NCI-H2196 (cell line): ENCODE results near the gene BRAF.
"Not testable (repeated sequence)": the region's sequence is repeated elsewhere in the genome, so short reads cannot be mapped to it uniquely, and the experiment has no call there.

Source experiments
- DNase-seq: peaks from one replicate; lab custom pipeline; 2025; ENCODE audit not compliant: unreplicated experiment; lab: John Stamatoyannopoulos, UW

Gene BRAF

DNA sequence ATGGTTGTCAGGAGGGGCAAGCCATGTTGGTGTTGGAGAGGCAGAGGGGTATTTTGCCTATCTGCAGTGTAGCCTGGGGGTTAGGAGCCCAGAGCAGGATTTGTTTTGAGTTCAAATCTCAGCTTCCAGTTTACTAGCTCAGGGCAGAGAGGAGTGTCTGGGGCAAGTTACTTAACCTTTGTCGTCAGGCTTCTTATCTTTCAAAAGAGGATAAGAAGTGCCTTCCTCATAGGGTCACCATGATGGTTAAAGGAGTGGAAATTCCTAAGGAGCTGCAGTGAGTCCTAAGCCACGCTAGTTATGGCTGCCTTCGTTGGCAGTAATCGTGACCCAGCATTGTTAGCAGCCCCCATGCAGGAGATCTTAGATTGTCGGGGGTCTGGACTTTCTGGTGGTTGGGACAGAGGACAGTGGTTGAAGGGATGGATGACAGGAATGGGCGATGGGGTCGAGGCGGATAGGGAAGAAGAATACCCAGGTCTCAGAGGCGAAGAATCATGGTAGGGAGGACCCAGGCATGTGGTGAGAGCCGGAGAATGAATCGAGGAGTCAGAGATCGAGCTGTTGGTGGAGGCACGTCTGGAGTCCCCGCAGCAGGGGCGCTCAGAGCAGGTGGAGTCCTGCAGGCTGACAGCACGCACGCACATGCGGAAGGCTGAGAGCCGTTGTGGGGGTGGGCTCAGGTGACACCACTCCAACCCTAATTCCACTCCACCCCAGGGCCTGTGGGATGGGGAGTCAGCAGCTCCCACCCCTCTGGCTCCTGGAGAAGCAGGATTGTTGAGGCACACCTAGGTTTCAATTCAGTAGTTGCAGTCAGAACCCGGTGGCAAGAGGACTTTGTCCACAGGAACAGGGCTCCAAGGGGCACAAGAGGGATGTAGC lies 240.4 kb downstream of the BRAF start:
- DNase-seq, result no peak

DNA sequence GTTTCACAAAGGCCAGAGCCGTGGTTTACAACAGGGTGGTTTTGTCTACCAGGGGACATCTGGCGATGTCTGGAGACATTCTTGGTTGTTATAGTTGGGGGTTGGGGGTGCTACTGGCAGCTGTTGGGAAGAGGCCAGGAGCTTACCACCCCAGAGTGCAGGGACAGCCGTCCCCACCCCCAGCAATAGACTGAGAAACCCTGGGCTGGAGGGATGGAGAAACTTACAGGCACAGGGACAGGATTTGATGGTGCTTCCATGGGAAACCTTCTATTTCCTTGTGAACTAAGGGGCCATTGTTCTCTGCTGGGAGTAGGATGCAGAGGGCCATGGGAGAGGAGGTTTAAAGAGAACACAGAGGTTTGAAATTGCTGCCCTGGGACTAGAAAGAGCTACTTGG lies 241.1 kb downstream of the BRAF start:
- no peak for DNase-seq

DNA sequence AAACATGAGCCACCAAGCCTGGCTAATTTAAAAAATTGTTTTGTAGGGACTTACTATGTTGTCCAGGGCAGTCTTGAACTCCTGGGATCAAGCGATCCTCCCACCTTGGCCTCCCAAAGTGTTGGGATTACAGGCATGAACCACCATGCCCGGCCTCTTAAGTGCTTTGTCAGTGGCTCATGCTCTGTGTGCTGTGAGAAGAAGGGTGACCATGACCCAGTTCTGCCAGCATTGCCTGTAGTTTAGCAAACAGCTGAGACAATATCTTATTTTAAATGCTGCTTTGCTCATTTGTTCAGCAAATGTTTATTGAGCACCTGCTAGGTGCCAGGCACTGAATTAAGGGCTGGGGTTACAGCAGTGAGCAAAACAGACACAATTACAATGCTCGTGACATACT lies 243.0 kb downstream of the BRAF start:
- DNase-seq, result no peak

DNA sequence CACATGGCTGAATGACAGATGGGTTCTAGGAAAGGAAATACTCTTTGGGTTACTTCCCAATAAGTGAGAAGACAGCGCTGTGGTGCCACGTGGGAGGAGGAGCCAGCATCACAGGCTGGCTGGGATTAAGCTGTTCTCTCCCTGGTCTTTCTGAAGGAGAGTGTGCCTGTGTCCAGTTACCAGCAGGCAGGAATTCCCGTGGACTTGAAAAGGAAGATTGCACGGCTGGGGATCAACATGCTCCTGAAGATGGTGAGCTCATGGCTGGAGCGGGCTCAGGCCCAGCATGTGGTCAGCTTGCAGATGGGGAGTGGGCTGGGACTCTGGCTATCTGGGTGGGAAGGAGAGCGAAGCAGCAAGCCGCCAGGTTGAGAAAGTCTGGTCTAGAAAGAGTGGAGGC lies 243.8 kb downstream of the BRAF start:
- DNase-seq, result no peak

DNA sequence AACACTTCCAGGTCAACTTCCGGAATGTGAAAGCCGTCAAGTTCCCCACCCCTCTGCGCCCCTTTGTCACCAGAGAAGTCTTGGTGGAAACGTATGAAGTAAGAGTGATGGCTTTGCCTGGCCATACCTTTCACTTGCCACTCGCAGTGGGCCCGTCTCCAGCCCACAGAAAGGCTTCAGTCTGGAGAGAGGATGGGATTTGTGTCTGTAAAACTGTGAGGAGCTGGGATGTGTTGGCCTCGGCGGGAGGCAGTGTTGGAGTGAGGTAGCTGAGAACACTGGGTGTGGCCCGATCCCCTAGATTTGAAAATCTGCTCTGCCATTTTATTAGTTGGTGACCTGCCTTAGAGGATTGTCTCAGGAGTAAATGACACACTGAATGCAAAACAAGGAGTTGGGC lies 245.5 kb downstream of the BRAF start:
- DNase-seq, result no peak

DNA sequence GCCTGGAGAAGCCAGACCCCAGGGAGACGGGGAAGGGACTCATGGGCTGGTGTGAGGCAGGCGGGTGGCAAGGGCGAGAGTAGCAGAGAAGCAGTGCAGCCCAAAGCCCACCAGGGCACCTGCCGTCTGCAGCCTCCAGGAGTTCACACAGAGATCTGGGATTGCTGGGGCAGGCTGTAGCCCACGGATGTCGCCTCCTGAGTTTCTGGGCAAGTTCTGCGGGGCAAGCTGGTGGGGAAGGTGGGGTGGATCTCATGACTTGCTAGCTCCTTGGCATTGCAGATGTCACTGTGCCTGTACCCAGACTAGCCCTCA lies 246.0 kb downstream of the BRAF start:
- DNase-seq, result no peak

DNA sequence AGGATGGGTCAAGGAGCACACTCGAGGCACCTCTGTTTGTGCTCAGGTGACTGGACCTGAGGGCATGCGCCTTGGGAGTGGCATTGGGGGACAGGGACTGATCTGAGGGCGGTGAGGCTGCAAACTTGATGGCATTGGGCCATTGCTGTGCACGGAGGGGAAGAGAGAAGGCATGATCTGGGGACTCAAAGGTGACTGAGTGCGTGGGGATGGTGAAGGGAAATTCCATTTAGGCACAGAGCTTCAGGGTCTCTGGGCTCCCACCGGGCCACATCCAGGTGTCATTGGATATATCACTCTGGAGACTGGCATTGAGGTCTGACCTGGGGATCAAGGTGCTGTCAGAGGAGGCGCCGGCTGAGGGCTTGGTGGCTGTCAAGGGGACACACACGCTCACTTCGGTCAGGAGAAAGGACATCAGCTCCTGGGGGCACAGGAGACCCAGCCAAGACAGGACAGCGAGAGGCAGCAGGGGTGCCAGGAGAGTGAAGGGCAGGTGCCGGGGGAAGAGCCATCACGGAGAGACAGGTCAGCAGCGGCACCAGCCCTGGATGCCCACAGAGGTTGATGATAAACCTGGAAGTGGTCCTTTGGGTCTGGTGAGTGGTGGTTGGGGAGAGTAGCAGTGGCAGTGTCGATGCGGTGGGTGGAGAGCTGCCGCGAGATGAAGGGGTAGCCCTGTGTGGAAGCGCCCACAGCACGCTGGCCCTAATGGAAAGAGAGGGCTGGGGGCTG lies 246.5 kb downstream of the BRAF start:
- DNase-seq, result no peak

DNA sequence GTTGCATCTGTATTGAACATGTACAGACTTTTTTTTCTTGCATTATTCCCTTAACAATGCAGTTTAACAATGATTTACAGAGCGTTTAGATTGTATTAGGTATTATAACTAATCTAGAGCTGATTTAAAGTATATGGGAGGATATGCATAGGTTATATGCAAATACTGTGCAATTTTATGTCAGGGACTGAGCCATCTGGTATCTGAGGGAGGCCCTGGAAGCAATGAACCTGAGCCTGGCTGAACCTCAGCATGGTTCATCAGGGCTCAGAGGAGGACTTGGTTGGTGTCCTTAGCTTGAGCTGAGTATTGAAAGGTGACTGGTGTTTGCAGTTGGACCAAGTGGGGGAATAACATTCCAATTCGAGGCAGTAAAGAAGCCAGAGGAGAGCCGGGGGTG lies 247.2 kb downstream of the BRAF start:
- DNase-seq, result no peak

DNA sequence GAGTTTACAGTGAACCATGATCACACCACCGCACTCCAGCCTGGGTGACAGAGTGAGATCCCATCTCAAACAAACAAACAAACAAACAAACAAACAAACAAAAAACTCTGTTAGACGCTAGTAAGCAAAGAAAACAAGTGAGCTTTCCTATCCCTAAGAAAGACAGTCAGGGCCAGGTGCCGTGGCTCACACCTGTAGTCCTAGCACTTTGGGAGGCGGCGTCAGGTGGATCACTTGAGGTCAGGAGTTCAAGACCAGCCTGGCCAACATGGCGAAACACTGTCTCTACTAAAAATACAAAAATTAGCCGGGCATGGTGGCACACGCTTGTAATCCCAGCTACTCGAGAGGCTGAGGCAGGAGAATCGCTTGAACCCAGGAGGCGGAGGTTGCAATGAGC lies 247.8 kb downstream of the BRAF start:
- DNase-seq, result not testable (repeated sequence)

DNA sequence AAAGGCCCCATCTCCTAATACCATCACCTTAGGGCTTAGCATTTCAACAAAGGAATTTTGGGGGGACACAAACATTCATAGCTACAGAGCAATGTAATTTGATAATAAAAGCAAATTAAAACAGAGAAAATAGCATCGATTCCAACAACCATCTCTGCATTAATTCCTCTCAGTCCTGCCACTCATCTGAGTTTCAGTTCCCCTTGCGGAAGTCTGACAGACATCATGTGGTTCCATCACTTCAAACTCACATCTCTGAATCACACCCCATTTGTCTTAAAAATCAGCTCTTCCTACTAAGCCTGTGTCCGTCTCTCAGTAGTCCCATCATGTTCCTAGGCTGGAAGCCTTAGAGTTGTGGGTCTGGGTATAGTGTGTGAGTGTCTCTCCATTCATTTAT lies 248.4 kb downstream of the BRAF start:
- no peak for DNase-seq

DNA sequence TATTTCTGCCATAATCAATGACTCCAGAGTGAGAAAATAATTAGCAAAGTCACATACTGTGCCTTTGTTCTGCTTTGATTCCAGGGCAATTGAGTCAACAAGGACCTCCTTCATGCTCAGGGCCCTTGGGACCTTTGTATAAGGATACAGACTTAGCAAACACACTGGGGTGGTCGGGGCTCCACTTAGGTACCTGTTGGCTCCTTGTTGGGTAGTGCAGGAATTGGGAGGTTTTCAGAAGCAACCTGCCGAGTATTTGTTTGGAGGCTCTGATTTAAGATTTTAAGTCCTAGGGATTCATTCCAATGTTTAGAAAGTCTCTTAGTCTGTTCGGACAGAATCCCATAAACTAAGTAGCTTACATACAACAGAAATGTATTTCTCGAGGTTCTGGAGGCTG lies 249.0 kb downstream of the BRAF start:
- no peak for DNase-seq

DNA sequence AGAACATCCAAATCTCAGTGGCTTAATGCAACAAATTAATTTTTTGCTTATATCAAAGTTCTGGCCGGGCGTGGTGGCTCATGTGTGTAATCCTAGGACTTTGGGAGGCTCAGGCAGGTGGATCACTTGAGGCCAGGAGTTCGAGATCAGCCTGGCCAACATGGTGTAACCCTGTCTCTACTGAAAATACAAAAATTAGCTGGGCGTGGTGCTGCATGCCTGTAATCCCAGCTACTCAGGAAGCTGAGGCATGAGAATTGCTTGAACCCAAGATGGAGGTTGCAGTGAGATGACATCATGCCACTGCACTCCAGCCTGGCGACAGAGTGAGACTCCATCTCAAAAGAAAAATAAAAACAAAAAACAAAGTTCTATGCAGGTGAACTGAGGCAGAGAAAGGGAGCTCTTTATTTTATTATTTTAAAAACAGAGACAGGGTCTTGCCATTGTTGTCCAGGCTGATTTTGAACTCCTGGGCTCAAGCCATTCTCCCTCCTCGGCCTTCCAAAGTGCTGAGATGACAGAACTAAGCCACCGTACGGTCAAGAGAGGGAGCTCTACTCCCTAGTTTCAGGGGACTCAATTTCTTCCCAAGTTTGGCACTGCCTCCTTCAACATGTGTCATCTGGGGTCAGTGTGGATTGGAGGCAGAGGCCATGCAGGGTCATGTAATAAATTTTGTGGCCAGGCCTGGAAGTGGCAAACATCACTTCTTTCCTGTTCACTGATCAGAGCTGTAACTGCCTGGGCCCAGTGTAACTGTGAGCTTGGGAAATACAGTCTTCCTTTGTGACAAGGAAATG lies 249.6 kb downstream of the BRAF start:
- DNase-seq, result peak; percentile 25

DNA sequence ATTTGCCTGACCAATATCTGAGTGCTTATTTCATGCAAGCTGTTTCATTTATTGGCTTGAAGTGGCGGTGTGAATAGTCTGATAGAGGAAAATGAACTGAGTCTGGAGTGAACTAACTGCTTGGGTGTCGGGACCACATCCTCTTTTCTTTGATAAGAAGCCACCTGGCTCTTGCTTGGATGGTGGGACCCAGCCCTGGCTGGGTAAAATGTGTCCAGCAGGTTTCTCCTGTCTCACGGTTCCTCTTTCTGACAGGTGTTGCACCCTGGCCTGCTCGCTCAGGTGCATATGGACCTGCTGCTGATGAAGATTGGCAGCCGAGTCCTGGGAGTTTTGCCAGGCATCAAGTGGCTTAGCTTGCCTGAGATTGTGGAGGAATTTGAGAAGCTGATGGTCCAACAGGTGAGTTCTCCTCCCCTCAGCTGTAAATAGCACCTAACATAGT lies 250.4 kb downstream of the BRAF start:
- DNase-seq, result peak; percentile 21

DNA sequence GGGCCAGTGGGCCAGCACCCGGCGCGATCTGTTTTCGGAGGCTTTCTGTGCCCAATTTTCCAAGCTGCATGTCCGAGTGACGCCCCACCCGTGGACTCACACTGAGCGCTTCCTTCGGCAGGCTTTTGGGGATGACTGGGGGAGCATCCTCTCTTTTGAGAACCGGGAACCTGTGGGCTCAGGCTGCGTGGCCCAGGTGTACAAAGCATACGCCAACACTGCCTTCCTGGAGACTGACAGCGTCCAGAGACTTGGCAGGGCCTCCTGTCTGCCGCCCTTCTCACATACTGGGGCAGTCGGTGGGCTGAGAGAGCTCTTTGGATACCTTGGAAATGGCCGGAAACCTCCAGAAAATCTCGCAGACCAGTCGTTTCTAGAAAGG lies 251.0 kb downstream of the BRAF start:
- no peak for DNase-seq

DNA sequence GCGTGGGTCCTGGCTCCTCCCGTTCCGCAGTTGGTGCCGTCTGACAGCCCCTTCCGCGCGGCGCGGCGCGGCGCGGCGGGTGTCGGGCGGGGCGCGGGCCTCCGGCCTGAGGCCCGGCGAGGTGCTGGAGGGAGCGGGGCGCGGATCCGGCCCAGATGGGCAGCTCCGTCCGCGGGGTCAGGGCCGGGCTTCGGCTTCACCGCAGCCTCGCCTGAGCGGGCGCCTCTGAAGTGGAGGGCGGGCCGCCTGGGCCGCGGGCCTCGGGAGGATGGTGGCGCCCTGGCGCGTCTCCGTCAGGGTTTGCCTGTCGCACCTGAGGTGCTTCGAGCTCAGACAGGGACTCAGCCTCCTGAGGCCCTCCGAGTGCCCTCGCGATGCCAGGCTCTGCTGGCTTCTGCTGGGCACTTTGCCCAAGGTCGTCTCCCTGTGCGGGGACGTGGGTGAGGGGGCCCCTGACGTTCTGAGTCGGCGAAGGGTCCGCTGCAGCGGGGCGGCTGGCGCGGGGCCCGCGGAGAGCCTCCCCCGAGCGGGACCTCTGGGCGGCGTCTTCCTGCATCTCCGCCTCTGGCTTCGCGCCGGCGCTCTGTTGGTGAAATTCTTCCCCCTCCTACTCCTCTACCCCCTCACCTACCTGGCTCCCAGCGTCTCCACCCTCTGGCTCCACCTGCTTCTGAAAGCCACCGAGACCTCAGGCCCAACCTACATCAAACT lies 251.5 kb downstream of the BRAF start:
- peak; percentile 58 for DNase-seq

DNA sequence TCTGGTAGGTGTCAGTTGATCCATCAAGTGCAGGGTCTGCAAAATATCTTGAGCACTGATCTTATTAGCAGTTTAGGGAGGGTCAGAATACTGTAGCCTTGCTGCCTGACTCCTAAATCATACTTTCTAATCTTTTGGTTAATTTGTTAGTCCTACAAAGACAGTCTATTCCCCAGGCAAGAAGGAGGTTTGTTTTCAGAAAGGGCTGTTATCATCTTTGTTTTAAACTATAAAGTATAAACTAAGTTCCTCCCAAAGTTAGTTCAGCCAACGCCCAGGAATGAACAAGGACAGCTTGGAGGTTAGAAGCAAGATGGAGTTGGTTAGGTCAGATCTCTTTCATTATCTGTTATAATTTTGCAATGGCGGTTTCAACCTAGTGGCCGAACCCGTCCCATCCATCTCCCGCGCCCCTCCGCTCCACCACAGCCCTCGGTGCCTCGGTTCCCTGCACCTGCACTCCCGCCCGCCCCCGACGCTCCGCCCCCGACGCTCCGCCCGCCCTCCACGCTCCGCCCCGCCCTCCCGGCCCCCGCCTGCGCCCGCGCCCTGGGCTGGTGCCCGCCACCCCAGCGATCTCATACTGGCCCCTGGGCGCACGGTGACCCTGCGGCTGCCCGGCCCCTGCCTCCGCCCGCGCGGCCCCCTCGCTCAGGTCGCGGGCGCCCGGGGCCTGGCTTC lies 252.2 kb downstream of the BRAF start, which contains the start of gene ADCK2:
TSS of gene ADCK2 (plus strand) at position 564 of the 681 bp plus-strand sequence. CDS start 386 bp downstream, outside the sequence.
- peak; percentile 53 for DNase-seq

DNA sequence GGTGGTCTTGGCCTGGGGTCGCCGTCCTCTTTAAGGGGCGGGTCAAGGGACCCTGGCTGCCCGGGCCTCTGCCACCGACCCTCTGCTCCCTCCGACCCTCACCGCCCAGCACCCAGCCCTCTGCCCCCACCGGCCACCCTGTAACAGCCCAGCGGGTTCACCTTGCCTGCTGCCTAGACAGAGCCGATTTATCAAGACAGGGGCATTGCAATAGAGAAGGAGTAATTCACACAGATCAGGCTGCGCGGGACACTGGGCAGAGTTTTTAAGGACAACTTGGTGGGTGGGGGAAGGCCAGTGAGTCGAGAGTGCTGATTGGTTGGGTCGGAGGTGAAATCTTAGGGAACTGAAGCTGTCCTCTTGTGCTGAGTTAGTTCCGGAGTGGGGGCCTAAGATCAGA lies 252.8 kb downstream of the BRAF start:
- DNase-seq, result no peak

DNA sequence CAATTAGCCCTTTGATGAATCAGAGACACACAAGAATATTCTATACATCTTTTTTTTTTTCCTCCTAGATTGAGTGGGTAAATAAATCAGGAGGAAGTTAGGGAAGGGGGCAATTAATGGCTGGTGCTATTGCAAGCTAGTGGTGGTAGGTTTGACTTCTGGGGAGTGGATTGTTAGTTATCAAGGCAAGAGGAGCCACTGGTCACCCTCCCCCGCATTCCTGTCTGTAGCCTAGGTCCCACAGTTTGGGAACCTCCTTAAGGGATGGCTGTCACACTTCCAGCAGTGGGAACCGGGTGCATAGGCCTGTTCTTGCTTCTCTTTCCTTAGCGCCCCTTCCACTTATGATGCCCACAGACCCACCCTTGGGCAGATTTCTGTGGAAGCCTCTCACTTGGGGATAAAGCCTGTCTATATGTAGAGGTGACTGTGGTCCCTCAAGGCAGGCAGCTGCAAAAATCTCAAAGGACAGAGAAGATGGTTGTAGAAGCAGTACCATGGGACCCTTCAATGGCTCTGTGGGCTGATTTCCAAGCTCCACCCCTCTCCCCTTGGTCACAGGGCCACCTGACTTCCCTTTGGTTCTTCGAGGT lies 254.3 kb downstream of the BRAF start:
- DNase-seq, result no peak

DNA sequence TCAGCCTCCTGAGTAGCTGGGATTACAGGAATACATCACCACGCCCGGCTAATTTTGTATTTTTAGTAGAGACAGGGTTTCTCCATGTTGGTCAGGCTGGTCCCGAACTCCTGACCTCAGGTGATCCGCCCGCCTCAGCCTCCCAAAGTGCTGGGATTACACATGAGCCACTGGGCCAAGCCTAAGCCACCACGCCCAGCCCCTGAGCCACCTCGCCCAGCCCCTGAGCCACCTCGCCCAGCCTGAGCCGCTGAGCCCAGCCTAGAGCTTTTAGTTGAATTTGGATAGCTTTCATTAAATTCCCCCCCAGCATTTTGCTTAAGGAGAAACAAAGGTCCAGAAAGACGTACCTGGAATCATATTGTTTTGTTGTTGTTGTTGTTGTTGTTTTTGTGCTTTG lies 254.9 kb downstream of the BRAF start:
- not testable (repeated sequence) for DNase-seq

DNA sequence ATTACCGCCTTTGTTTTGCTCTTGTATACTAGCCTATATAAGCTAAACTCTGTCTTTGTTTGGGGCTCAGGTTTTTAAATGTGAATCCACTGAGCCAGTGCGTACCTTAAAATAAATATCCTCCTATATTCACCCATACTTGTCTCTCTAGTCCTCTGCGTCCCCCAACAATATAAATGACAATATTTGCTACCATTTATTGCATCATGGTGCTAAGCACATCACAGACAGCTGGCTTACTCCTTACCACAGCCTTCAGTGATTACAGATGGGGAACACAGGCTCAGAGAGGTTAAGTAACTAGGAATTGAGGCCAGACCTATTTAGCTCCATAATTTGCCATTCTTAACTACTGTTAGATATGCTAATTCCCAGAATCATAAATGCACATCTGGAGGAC lies 255.4 kb downstream of the BRAF start:
- no peak for DNase-seq
